Suprapubic skin (tissue), 4 donors: ENCODE data around the gene ADAMTS15.
A peak's percentile ranks its signal among the peaks of the same experiment; 100 is the strongest.

Experiments used
- CTCF ChIP-seq, 2 donors: fragments of 200-600 bp in 1 of 2; fragments of 450-650 bp in 1 of 2; sonication (generic) in 1 of 2; IDR thresholded peaks; one replicate each; pipeline ENCODE4 v1.5.1; 2016 to 2019; ENCODE audit warnings: antibody characterized with exemption in 2 of 2, mild to moderate bottlenecking in 1 of 2, moderate library complexity in 1 of 2
- EP300 ChIP-seq: sonication (generic); formaldehyde crosslinking; IDR thresholded peaks from one replicate; pipeline ENCODE4 v1.6.1; 2017; ENCODE audit warnings: antibody characterized with exemption
- POLR2A ChIP-seq, 2 donors: fragments of 450-650 bp; IDR thresholded peaks; one replicate each; pipeline ENCODE4 v1.6.1; 2017; ENCODE audit warnings: antibody characterized with exemption in 2 of 2, mild to moderate bottlenecking in 2 of 2, moderate library complexity in 2 of 2
- POLR2AphosphoS5 ChIP-seq, 3 donors: sonication (generic); formaldehyde crosslinking; IDR thresholded peaks; one replicate each; pipeline ENCODE4 v1.6.1; 2017; ENCODE audit warnings: antibody characterized with exemption in 3 of 3

GRCh38 chr11:130403271-130403804 lies 45.1 kb upstream of the ADAMTS15 start:
- TF ChIP-seq POLR2A (IDR thresholded peaks at IDR 0.05) (no peak), CTCF (IDR thresholded peaks at IDR 0.05) (no peak), POLR2AphosphoS5 (IDR thresholded peaks at IDR 0.05) (no peak), EP300 (peak; percentile 25)
